Tongue (tissue), 2 donors: ENCODE measurements around the gene TEN1. TPM values are rescaled to one million over a fixed set of nuclear protein-coding genes. Genes with fewer than 3 reads are reported as not detected.
"Not testable (repeated sequence)": the region's sequence is repeated elsewhere in the genome, so short reads cannot be mapped to it uniquely, and the experiment has no call there.

Source experiments
- DNase-seq: peaks from one replicate; pipeline ENCODE4 v3.0.0-alpha.2; 2015
- total RNA-seq: library from RNA; depleted of rRNA; stranded (reverse); fragments of >200 nt; gene quantifications from one replicate; pipeline ENCODE4 v1.2.3, GENCODE V29; 2014

The TEN1 gene
- total RNA-seq, 1 donor from 2014 or later: 13.4 TPM

DNA sequence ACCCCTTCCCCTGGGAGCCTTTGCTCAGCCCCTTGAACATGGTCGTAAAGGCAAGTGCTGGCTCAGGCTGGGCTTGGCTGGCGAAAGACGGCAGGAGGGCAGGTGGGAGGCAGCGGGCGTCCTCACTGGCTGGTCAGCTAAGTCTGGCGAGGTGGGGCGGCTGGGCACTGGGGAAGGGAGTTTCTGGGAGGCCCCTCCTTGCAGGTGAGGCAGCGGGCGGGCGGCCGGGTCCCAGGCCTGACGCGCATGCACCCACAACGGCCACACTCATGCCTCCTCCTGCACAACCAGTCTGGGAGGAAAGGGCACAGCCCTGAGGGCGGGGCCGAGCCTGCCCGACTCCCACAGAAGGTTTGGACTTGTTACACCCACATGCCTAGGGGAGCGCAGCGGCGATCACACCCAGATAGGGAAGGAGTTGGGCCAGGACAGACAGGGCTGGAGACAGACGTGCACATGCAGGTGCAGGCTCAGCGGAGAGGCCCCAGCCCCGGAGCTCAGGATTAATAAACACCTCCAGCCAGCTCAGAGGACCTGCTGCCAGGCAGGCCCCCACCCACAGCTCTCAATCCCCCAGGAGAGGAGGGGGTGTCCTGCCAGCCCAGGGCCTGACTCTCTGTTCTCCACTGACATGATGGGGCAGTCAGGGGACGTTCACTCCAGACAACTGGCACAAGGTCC, 48.3 kb downstream of the TEN1 start, which contains the start of gene EVPL:
Gene EVPL (minus strand): TSS at position 148 of the 681 bp plus-strand sequence. CDS start 108 bp downstream, at position 40.
- DNase-seq: peak; percentile 53

DNA sequence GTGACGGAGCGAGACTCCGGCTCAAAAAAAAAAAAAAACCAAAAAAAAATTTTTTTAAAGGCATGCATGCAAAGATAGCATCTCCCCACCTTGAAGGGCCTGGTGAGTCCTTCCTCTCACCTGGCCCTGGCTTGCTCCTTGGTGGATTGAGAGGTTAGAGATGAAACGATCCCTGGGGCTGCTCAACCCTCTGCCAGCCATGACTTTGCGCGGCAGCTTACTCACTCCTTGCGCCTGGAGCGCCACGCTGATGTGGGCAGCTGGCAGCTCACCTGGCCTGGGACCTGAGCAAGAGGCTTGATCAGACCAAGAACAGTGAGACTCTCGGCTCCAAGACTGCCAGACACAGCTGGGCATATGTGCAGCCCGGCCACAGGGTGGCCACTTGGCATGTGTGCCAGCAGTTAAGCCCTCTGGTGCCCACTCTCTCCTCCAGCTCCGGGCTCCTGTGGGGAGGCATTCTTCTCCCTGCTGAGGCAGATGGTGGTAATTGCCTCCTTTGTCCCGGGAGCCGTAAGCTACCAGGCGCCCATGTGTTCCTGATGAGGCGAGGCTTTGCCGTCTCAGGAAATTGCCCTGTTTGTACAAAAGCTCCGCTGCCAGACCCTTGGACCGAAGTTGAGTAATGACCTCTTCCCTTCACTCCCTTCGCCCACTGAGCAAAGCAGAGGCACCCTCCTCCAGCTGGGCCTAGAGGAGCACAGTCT, 53.2 kb downstream of the TEN1 start:
- DNase-seq: no peak

DNA sequence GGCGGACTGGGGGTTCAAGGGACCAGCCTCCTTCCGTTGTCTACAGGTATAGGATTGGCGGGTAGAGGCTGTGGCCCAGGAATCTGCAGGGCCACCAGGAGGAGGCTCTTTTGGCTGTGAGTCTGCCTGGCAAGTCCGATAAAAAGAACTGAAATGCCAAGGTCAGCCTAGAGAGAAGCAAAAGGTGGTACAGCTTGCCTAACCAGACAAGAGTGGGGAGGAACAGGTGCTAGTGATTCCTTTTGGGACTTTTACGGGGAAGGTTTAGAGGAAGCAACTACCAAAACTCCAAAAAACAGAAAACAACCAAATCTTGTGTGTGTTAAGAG, 53.7 kb downstream of the TEN1 start:
- DNase-seq: no peak

- no peak for DNase-seq
Measured at GRCh38 chr17:76033139-76033538, 54.1 kb downstream of the TEN1 start.

DNA sequence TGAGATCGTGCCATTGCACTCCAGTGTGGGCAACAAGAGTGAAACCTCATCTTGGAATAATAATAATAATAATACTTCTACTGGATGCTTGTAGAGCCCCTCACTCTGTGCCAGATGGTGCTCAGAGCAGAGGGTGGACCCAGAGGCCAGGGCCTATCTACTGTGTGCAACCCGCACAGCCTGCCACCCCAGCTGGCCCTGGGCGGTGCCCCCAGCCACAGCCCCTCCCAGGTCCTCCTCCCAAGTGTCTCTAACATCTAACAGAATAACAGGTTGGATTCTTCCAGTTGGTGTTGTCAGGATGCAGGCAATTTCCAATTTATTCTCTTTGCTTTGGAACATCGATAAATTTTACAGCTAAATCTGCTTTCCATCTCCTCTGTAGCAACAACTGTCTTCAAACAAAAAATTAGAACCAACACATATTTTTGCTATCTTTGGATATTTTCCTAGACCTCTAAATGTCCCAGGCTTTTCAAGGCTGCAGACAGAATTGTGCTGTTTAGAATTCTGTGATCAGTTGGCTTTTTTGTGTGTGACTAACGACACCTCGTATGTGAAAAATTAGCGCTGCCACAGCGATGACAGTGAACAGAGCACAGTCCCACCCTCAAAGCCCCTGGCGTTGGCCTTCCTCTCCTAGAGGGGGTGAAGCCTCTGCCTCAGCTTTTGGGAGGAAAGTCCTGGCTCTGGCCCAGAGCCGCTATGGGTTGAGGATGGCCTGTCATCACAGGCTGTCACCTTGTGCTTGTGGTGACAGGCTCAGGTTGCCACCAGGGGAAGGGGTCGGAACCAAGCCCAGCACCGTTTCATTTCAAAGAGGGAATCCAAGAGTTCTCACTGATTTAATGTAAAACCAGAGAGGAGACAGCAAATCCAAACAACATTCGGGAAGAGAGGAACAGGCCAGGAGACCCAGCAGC, 55.6 kb downstream of the TEN1 start:
- peak; percentile 41 for DNase-seq

GRCh38 chr17:76036497-76037261, 57.6 kb downstream of the TEN1 start:
- DNase-seq: peak; percentile 85

- DNase-seq: no peak
Measured at GRCh38 chr17:76038050-76038449, 59.0 kb downstream of the TEN1 start.

GRCh38 chr17:76039121-76039520, 60.1 kb downstream of the TEN1 start:
- DNase-seq: no peak

DNA sequence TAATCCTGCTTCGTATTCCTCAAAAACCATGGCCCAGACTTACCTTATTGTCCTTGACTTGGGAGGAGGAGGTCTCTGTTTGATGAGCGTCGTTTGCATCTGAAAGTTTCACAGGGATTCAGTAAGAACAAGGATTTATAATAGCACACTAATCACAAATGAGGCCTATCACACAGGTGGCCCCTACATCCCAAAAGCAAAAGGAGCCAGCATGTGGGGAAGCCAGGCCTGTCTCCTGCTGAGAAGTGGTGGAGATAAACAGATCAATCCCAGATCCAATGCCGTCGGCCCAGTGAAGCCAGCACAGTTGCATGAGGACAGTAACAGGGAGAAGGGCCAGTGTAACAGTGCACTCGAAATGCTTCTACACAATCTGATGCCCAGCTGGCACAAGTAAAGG, 61.3 kb downstream of the TEN1 start:
- DNase-seq: no peak

DNA sequence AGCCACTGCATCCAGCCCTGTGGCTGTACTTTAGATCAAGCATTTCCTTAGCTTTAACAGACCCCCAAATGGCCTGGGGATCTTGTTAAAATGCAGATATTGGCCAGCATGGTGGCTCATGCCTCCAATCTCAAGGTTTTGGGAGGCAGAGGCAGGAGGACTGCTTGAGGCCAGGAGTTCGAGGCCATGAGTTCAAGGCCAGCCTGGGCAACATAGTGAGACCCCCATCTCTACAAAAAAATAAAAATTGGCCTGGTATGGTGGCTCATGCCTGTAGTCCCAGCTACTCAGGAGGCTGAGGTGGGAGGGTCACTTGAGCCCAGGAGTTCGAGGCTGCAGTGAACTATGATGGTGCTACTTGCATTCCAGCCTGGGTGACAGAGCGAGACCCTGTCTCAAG, 63.8 kb downstream of the TEN1 start:
- not testable (repeated sequence) for DNase-seq

DNA sequence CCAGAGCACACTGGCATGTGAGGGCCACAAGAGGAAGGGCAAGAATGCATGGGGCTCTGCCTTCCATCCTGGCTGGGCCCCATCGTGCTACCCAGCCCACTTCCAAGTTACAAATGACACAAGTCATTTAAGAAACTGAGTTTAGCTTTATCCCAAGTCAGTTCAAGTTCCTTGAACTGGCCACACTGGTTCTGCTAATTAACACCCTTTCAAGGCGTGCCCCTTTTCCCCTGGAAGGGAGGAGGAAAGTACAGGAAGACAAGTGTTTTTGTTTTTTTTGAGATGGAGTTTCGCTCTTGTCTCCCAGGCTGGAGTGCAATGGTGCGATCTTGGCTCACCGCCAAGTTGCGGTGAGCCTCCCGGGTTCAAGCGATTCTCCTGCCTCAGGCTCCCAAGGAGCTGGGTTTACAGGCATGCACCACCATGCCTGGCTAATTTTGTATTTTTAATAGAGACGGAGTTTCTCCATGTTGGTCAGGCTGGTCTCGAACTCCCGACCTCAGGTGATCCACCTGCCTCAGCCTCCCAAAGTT, 65.5 kb downstream of the TEN1 start:
- DNase-seq: not testable (repeated sequence)

DNA sequence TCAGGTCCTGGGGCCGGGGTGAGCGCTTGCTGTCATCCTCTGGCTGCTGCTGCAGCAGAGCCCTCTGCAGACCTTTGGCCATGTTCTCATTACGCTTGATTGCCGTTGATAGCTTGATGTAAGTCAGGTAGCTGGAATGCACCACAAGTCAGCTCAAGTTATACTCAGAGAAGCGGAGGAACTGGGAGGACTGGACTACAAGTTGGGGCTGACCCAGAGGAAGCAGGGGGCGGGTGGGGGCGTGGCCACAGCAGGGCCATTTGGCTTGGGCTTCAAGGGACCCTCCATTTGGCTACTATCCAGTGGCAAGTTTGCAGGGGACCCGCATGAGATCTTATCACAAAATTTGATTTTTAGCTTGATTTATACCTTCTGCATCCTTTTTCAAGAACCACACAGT, 67.0 kb downstream of the TEN1 start:
- DNase-seq: no peak

GRCh38 chr17:76048025-76048605, 69.1 kb downstream of the TEN1 start:
- no peak for DNase-seq

DNA sequence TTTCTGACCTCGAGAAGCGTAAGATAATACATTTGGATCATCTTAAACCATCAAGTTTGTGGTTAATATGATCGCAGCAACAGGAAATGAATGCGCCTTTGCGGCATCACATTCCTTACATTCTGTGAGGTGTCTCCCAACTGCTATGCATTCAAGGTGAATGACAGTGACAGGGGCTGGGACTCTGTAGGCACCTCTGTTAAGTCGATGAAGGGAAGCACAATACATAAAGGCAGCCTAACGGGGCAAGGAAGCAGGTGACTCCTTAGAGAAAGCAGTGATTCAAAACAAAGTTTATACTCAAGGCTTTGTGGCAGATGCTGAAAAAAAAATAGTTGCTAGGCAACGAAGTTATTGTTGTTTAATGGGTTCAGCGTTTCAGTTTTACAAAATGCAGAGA, 69.7 kb downstream of the TEN1 start:
- DNase-seq: no peak

GRCh38 chr17:76049239-76049638, 70.2 kb downstream of the TEN1 start:
- no peak for DNase-seq

GRCh38 chr17:76049836-76050537, 70.9 kb downstream of the TEN1 start:
- no peak for DNase-seq
